Measurements from ENCODE around the gene PGM5.

PGM5 gene

GRCh38 chr9:68538200-68538599 lies 181.8 kb downstream of the PGM5 start:
- DNase-seq (ENCODE audit: low spot score) = no peak

DNA sequence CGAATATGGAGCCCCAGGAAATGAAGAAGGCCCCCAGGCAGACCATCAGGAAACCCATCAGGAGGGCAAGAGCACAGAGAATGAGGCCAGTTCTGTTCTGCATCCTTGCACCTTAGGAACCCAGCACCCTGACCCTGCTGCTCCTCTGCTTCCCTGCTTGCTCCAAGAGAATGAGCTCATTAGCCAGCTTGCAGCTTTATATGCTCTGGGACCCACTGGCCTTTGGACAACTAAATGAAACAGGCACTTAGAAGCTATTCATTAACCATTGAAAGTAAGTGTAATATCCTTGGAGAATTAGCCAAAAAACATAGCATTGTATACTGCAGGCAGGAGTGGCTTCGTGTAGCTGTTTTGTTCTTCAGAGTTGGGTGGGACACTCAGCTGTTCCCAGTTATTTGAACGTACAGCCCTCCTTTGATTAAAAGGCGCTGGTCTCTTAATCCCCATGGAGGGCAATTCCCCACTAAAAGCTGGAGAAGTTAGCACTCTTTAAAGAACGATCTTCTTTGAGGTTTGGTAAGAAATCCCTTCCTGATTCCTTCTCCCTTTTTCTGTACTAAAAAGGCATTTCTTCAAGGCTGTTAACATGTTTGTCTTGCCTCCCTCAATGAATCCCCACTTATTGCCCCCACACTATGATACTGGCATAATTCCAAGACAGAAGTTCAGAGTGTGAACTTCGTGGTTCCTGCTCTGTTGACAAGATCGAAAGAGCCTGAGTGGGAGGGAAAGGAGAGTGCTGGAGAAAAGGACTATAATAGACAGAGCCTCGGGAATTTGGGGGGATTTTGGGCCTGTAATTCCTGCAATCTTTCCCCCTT lies 184.5 kb downstream of the PGM5 start, which contains the start of gene TMEM252:
TSS of gene TMEM252 (minus strand) at position 172 of the 824 bp plus-strand sequence. CDS start at position 103, 69 bp downstream.
- no peak for DNase-seq (ENCODE audit: low spot score)

GRCh38 chr9:68541568-68541967 lies 185.2 kb downstream of the PGM5 start:
- no peak for DNase-seq (ENCODE audit: low spot score)

GRCh38 chr9:68545033-68545705 lies 188.8 kb downstream of the PGM5 start:
- DNase-seq (ENCODE audit: low spot score) = no peak

DNA sequence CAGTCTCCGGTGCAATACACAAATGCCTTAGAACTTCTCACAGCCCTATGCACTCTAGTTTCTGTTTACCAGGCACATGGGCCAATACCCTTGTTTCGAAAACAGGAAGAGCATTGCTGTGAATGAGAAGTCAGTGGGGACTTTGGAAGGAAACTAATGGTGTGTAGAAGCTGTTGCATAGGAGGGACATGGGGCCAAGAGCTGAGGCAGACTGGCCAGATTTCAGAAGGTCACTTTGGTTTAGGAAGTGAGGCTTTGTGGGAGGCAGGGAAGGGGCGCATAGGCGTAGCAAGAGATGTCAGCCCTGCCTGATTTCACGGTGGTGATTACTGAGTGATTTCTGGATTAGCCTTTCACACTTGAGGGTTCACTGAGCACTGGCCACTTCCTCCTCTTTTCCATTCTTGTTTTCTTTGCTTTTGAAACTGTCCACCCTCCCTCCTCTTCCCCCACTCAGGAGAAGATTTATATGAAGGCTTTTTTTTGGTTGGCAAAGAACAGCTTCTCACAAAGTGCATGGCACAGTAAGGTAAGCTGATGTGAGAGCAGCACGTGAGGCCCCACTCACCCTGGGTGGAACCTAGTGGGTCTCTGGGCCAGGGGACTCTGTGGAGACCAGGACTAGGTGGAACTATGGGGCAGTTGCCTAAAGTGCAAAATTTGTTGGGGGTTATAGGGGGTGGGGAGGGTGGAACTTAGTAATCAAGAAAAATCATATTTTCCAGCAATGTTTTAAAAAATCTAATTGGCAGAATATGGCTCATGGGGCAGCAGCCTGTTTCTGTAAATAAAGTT lies 190.4 kb downstream of the PGM5 start:
- no peak for DNase-seq (ENCODE audit: low spot score)

DNA sequence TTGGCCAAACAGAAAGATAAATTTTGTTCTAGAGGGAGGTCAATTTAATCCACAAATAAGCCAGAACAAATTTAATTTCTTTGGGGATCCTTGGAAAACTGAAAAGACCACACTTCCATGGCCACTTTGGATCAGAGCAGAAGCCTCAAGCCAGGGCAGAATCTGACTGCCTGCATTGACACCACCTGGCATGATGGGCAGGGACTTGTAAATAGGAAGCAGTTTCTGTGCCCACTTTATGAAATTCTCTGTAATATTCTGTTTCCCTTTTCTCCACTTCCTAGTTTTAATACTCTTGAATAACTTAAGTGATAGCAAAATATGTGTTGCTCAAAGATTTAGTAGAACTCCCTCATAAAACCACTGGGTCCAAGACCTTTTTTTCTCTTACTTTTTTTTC lies 191.0 kb downstream of the PGM5 start:
- DNase-seq (ENCODE audit: low spot score) = no peak

DNA sequence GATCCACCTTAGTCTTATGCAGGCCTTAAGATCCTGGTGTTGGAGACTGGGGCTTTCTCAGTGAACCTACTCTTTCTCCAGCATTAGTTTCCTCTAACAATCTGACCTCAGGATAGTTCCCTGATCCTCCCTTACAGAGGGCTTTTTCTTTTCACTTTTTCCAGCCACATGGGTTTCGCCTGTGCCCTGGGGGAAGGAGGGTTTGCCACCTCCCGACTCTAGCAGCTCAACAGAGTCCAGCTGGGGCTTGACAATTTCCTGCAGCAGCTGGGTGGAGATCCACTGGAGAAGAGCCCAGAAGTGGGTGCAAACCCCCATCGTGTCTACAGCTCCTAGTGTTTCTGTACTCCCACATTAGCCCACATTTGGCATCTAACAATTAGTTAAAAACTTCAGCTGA lies 191.8 kb downstream of the PGM5 start:
- DNase-seq (ENCODE audit: low spot score) = no peak

GRCh38 chr9:68551191-68551590 lies 194.8 kb downstream of the PGM5 start:
- no peak for DNase-seq (ENCODE audit: low spot score)

GRCh38 chr9:68552700-68553476 lies 196.5 kb downstream of the PGM5 start:
- no peak for DNase-seq (ENCODE audit: low spot score)

GRCh38 chr9:68555437-68556150 lies 199.2 kb downstream of the PGM5 start:
- no peak for DNase-seq (ENCODE audit: low spot score)

DNA sequence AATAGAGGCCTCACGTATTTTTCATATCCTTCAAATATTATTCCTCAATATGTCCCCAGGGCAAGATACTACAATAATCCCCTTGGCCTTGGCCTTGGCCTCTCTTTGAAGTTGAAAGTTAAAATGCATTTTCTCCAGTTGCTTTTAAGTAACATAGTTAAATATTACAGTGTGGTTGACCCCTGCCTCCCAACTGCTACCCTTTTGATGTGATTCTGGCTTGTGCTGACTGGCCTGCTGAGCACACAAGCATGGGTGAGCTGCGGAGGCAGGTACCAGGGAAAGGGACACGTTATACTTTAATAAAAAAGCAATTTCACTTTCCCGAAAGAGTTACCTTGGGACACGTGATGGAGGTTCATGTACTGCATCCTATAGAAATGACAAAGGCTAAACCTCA lies 202.1 kb downstream of the PGM5 start:
- no peak for DNase-seq (ENCODE audit: low spot score)

DNA sequence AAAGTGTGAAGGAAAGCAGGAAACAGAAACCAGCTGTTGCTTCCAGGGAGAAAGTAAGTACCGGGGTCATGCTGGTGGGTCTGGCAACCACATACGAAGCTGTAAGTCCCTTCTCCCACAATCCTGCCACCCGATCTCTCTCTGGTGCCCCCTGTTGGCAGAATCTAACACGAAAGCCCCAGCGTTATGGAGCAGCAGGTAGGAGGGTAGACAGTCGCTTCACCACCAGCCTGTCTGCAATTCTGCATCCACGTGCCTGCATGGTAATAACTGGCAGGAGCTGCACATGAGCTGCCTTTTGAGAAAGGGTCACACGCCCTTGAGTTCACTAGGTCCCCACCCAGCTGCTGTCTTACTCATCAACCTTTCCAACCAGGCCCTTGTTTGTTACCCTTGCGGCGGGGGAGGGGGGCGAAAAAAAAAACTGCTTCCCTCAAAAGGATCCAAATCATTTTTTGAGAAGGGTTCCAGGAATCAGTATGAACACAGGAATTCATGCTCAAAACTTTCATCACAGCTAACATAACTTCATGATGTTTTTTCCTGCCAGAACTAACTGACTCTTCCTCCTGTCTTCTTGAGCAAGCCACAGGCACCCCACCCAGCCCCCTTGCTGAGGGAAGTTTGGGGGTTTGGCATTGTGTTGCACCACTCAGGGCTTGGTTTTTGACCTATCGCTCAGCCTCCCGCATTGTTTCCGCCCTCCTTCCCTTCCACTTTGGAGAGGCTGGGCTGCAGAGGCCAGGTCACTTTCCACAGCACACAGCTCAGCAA lies 203.8 kb downstream of the PGM5 start:
- no peak for DNase-seq (ENCODE audit: low spot score)

- no peak for DNase-seq (ENCODE audit: low spot score)
Measured at GRCh38 chr9:68562461-68562860, 206.1 kb downstream of the PGM5 start.

GRCh38 chr9:68567565-68567964 lies 211.2 kb downstream of the PGM5 start:
- DNase-seq (ENCODE audit: low spot score) = no peak

GRCh38 chr9:68574150-68574549 lies 217.7 kb downstream of the PGM5 start:
- no peak for DNase-seq (ENCODE audit: low spot score)

DNA sequence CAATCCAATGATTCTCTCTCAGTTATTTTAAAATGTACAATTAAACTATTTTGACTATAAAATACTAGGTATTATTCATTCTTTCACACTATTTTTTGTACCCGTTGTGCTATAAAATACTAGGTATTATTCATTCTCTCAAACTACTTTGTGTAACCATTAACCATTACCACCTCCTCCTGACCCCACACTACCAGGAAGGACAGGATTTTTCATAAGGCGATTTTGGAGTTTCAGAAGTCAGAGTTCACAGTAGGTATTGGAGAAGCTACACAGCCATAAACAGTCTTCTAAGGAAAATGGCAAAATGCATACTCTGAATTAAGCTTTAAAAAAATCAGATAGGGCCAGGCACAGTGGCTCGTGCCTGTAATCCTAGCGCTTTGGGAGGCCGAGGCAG lies 219.4 kb downstream of the PGM5 start:
- DNase-seq (ENCODE audit: low spot score) = no peak

- DNase-seq (ENCODE audit: low spot score) = no peak
Measured at GRCh38 chr9:68577774-68578591, 221.6 kb downstream of the PGM5 start.

Measured in AG08395 (cell line).